CD1c-positive myeloid dendritic cell (primary cell): ENCODE data around the gene ARHGAP42.

Experiments used
- DNase-seq: peaks from one replicate; pipeline ENCODE4 v3.0.0-alpha.2; 2016; ENCODE audit errors: extremely low spot score

ARHGAP42 gene

GRCh38 chr11:100832829-100833228 is 145.7 kb downstream of the ARHGAP42 start:
- no peak for DNase-seq

GRCh38 chr11:100833276-100833675 is 146.2 kb downstream of the ARHGAP42 start:
- DNase-seq: no peak

GRCh38 chr11:100835854-100836253 is 148.8 kb downstream of the ARHGAP42 start:
- no peak for DNase-seq

GRCh38 chr11:100837311-100837710 is 150.2 kb downstream of the ARHGAP42 start:
- no peak for DNase-seq

- no peak for DNase-seq
These were observed 154.8 kb downstream of the ARHGAP42 start for GRCh38 chr11:100841711-100842407.

GRCh38 chr11:100847696-100848216 is 160.7 kb downstream of the ARHGAP42 start:
- DNase-seq: no peak

GRCh38 chr11:100849009-100849900 is 162.2 kb downstream of the ARHGAP42 start:
- no peak for DNase-seq

GRCh38 chr11:100849901-100850235 is 162.8 kb downstream of the ARHGAP42 start:
- no peak for DNase-seq

- DNase-seq: no peak
These were observed 164.1 kb downstream of the ARHGAP42 start for GRCh38 chr11:100851147-100851546.

GRCh38 chr11:100851584-100852152 is 164.6 kb downstream of the ARHGAP42 start:
- no peak for DNase-seq

- DNase-seq: peak; percentile 36
These were observed 168.5 kb downstream of the ARHGAP42 start for GRCh38 chr11:100855466-100856067.

GRCh38 chr11:100857236-100858005 is 170.3 kb downstream of the ARHGAP42 start:
- DNase-seq: no peak

- no peak for DNase-seq
These were observed 173.4 kb downstream of the ARHGAP42 start for GRCh38 chr11:100860318-100861155.

- DNase-seq: no peak
These were observed 174.1 kb downstream of the ARHGAP42 start for GRCh38 chr11:100861212-100861611.

GRCh38 chr11:100863080-100863581 is 176.0 kb downstream of the ARHGAP42 start:
- DNase-seq: no peak

GRCh38 chr11:100865443-100866065 is 178.5 kb downstream of the ARHGAP42 start:
- DNase-seq: no peak

GRCh38 chr11:100866453-100866852 is 179.4 kb downstream of the ARHGAP42 start:
- DNase-seq: no peak

- no peak for DNase-seq
These were observed 180.5 kb downstream of the ARHGAP42 start for GRCh38 chr11:100867606-100868005.

GRCh38 chr11:100869328-100869727 is 182.2 kb downstream of the ARHGAP42 start:
- no peak for DNase-seq

- DNase-seq: no peak
These were observed 183.1 kb downstream of the ARHGAP42 start for GRCh38 chr11:100870138-100870537.
